ENCODE data around the gene KLRC4.

KLRC4 gene

GRCh38 chr12:10362828-10363657 lies 46.5 kb downstream of the KLRC4 start:
- H3K36me3 ChIP-seq (ENCODE audit: insufficient read depth, low read length), result no peaks in the 10 kb centered on the region
- no peak overlapping the region; the same call in 1 of the 2 replicates for H3K9ac ChIP-seq (ENCODE audit: low read depth, low read length)
- H3K4me1 ChIP-seq (ENCODE audit: insufficient read depth, low read length), result peaks cover 34% of the 10 kb centered on the region
- no peak overlapping the region for H3K4me2 ChIP-seq (ENCODE audit: insufficient read depth, low read length)
- DNase-seq (no peak), ATAC-seq (ENCODE audit: insufficient read depth, low read depth) (no peak)
- no peak overlapping the region for H3K4me3 ChIP-seq (ENCODE audit: low read depth in 1 of 2, low read length in 2 of 2)
- H3K27me3 ChIP-seq (ENCODE audit: insufficient read depth, low read length, poor library complexity), result no peaks in the 10 kb centered on the region
- H4K20me1 ChIP-seq (ENCODE audit: insufficient read depth, low read length), result no peaks in the 10 kb centered on the region
- TF ChIP-seq EZH2 (IDR thresholded peaks at IDR 0.05; ENCODE audit: borderline replicate concordance, low read depth, low read length, severe bottlenecking), result no peak
- TF ChIP-seq CTCF (IDR thresholded peaks at IDR 0.05; ENCODE audit: borderline replicate concordance, extremely low read depth, low read length, poor library complexity, severe bottlenecking), result no peak
- no peaks in the 10 kb centered on the region for H3K9me3 ChIP-seq (ENCODE audit: insufficient read depth, low read length, severe bottlenecking)
- H2AFZ ChIP-seq (ENCODE audit: low read depth, low read length), result peak overlapping the region; percentile 98; the same call in 1 of the 2 replicates
- H3K79me2 ChIP-seq (ENCODE audit: insufficient read depth, low read length), result no peaks in the 10 kb centered on the region
- peak overlapping the region; percentile 93; the same call in 1 of the 2 replicates for H3K27ac ChIP-seq (ENCODE audit: low read length)

GRCh38 chr12:10362325-10362724 lies 47.2 kb downstream of the KLRC4 start:
- Histone ChIP-seq H3K27ac (ENCODE audit: low read length) (no peak overlapping the region), H3K4me2 (ENCODE audit: insufficient read depth, low read length) (no peak overlapping the region), H2AFZ (ENCODE audit: low read depth, low read length) (no peak overlapping the region)

GRCh38 chr12:10361622-10362021 lies 47.9 kb downstream of the KLRC4 start:
- Histone ChIP-seq H3K36me3 (ENCODE audit: insufficient read depth, low read length) (no peaks in the 10 kb centered on the region), H4K20me1 (ENCODE audit: insufficient read depth, low read length) (no peaks in the 10 kb centered on the region), H3K4me2 (ENCODE audit: insufficient read depth, low read length) (no peak overlapping the region), H3K79me2 (ENCODE audit: insufficient read depth, low read length) (no peaks in the 10 kb centered on the region), H3K4me3 (ENCODE audit: low read depth in 1 of 2, low read length in 2 of 2) (no peak overlapping the region), H3K9me3 (ENCODE audit: insufficient read depth, low read length, severe bottlenecking) (no peaks in the 10 kb centered on the region), H3K4me1 (ENCODE audit: insufficient read depth, low read length) (peaks cover 34% of the 10 kb centered on the region), H3K9ac (ENCODE audit: low read depth, low read length) (no peak overlapping the region), H3K27me3 (ENCODE audit: insufficient read depth, low read length, poor library complexity) (no peaks in the 10 kb centered on the region), H2AFZ (ENCODE audit: low read depth, low read length) (no peak overlapping the region; the same call in 1 of the 2 replicates), H3K27ac (ENCODE audit: low read length) (no peak overlapping the region)
- DNase-seq, result no peak
- no peak for ATAC-seq (ENCODE audit: insufficient read depth, low read depth)
- TF ChIP-seq CTCF (IDR thresholded peaks at IDR 0.05; ENCODE audit: borderline replicate concordance, extremely low read depth, low read length, poor library complexity, severe bottlenecking) (no peak), EZH2 (IDR thresholded peaks at IDR 0.05; ENCODE audit: borderline replicate concordance, low read depth, low read length, severe bottlenecking) (no peak)

More at GRCh38 chr12:10362325-10362724, 47.2 kb downstream of the KLRC4 start:
- ATAC-seq (ENCODE audit: insufficient read depth, low read depth) (no peak), DNase-seq (no peak)
- Histone ChIP-seq H3K9me3 (ENCODE audit: insufficient read depth, low read length, severe bottlenecking) (no peaks in the 10 kb centered on the region), H3K4me1 (ENCODE audit: insufficient read depth, low read length) (peaks cover 34% of the 10 kb centered on the region), H4K20me1 (ENCODE audit: insufficient read depth, low read length) (no peaks in the 10 kb centered on the region), H3K27me3 (ENCODE audit: insufficient read depth, low read length, poor library complexity) (no peaks in the 10 kb centered on the region), H3K4me3 (ENCODE audit: low read depth in 1 of 2, low read length in 2 of 2) (no peak overlapping the region), H3K9ac (ENCODE audit: low read depth, low read length) (no peak overlapping the region), H3K36me3 (ENCODE audit: insufficient read depth, low read length) (no peaks in the 10 kb centered on the region), H3K79me2 (ENCODE audit: insufficient read depth, low read length) (no peaks in the 10 kb centered on the region)
- TF ChIP-seq EZH2 (IDR thresholded peaks at IDR 0.05; ENCODE audit: borderline replicate concordance, low read depth, low read length, severe bottlenecking) (no peak), CTCF (IDR thresholded peaks at IDR 0.05; ENCODE audit: borderline replicate concordance, extremely low read depth, low read length, poor library complexity, severe bottlenecking) (no peak)

Measured in DND-41 (cell line).